Astrocyte (in vitro differentiated cells and primary cell): ENCODE measurements around the gene ZNF112. TPM values are rescaled to one million over a fixed set of nuclear protein-coding genes. Genes with fewer than 3 reads are reported as not detected.

ENCODE experiments used
- DNase-seq: peaks from one replicate; pipeline ENCODE4 v3.0.0-alpha.2; 2010; ENCODE audit warnings: low read depth
- FAIRE-seq: peaks from 2 replicates; lab custom pipeline; 2011; peaks lifted over from hg19 to GRCh38; lab: Jason Lieb, UNC
- H2AFZ ChIP-seq: 2 replicates; pipeline ENCODE4 v1.6.0; 2012; ENCODE audit warnings: low read depth, low read length, inconsistent platforms
- H3K27ac ChIP-seq: 2 replicates; pipeline ENCODE4 v1.5.1; 2011; ENCODE audit warnings: low read depth, low read length, inconsistent platforms
- H3K27me3 ChIP-seq: 2 replicates; pipeline ENCODE4 v1.6.0; 2011; ENCODE audit warnings: low read length, inconsistent platforms; ENCODE audit not compliant: insufficient read depth
- H3K36me3 ChIP-seq: 2 replicates; pipeline ENCODE4 v1.5.1; 2011; ENCODE audit warnings: low read length, inconsistent platforms; ENCODE audit not compliant: insufficient read depth
- H3K4me1 ChIP-seq: 2 replicates; pipeline ENCODE4 v1.5.1; 2011; ENCODE audit warnings: low read length, inconsistent platforms; ENCODE audit not compliant: insufficient read depth
- H3K4me2 ChIP-seq: 2 replicates; pipeline ENCODE4 v1.6.0; 2012; ENCODE audit warnings: low read length, inconsistent platforms
- H3K4me3 ChIP-seq: 2 replicates; pipeline ENCODE4 v1.5.1; 2011; ENCODE audit warnings: low read depth, mild to moderate bottlenecking, low read length, inconsistent platforms; ENCODE audit not compliant: insufficient read depth
- H3K79me2 ChIP-seq: 2 replicates; pipeline ENCODE4 v1.6.0; 2012; ENCODE audit warnings: mild to moderate bottlenecking, low read length, inconsistent platforms; ENCODE audit not compliant: insufficient read depth
- H3K9ac ChIP-seq: 2 replicates; pipeline ENCODE4 v1.6.0; 2012; ENCODE audit warnings: mild to moderate bottlenecking, low read length, inconsistent platforms
- H3K9me3 ChIP-seq: 2 replicates; pipeline ENCODE4 v1.5.1; 2012; ENCODE audit warnings: low read depth, mild to moderate bottlenecking, low read length, inconsistent platforms; ENCODE audit not compliant: insufficient read depth
- H4K20me1 ChIP-seq: 2 replicates; pipeline ENCODE4 v1.6.0; 2012; ENCODE audit warnings: low read length, inconsistent platforms; ENCODE audit not compliant: insufficient read depth
- H3K27ac Mint-ChIP-seq: one replicate; pipeline ENCODE4 v1.8.0; 2021; ENCODE audit warnings: mild to moderate bottlenecking, mixed read lengths; ENCODE audit not compliant: unreplicated experiment
- H3K27me3 Mint-ChIP-seq: one replicate; pipeline ENCODE4 v1.8.0; 2021; ENCODE audit warnings: low read depth, mixed read lengths; ENCODE audit not compliant: unreplicated experiment
- H3K36me3 Mint-ChIP-seq: one replicate; pipeline ENCODE4 v1.8.0; 2021; ENCODE audit warnings: low read depth, mixed read lengths; ENCODE audit not compliant: unreplicated experiment
- H3K4me1 Mint-ChIP-seq: one replicate; pipeline ENCODE4 v1.8.0; 2021; ENCODE audit warnings: low read depth, mixed read lengths; ENCODE audit not compliant: unreplicated experiment
- H3K4me3 Mint-ChIP-seq: one replicate; pipeline ENCODE4 v1.8.0; 2021; ENCODE audit warnings: mild to moderate bottlenecking, moderate library complexity, mixed read lengths; ENCODE audit not compliant: unreplicated experiment
- H3K9me3 Mint-ChIP-seq: one replicate; pipeline ENCODE4 v1.8.0; 2021; ENCODE audit warnings: mild to moderate bottlenecking, mixed read lengths; ENCODE audit not compliant: unreplicated experiment
- EZH2 ChIP-seq: IDR thresholded peaks from 2 replicates; pipeline ENCODE4 v1.6.1; 2012; ENCODE audit warnings: mild to moderate bottlenecking, low read length, inconsistent platforms; ENCODE audit not compliant: insufficient read depth
- total RNA-seq: library from RNA; stranded (reverse); gene quantifications from 2 replicates; pipeline ENCODE4 v1.2.1, GENCODE V29; 2021
- TF ChIP-seq, protein P1 (sequence below): IDR thresholded peaks from 2 replicates; pipeline ENCODE4 v1.5.1; 2011; ENCODE audit warnings: low read depth, mild to moderate bottlenecking, inconsistent platforms, low read length, moderate library complexity; ENCODE audit not compliant: insufficient read depth

Gene ZNF112
- total RNA-seq, 1 donor from 2014 or later: 4.4 TPM

DNA sequence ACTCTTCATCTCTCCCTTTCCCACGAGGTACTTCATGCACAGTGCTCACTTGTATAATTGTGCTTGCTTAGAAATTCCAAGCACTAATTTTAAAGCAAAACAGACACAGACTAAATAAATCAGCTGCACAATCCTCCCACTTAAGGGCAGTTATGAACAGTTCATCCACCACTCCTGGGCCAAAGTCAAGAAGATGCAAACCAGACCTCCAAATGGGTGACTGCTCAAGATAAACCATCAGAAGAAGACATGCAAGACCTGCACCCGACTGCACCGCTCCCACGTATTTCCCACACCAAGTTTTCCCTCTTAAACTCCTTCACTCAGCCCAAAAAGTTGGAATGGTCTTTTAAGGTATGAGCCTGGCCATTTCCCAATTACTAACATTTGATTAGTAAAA, 71.5 kb downstream of the ZNF112 start:
- TF ChIP-seq EZH2: no peak
- TF ChIP-seq, protein P1, sequence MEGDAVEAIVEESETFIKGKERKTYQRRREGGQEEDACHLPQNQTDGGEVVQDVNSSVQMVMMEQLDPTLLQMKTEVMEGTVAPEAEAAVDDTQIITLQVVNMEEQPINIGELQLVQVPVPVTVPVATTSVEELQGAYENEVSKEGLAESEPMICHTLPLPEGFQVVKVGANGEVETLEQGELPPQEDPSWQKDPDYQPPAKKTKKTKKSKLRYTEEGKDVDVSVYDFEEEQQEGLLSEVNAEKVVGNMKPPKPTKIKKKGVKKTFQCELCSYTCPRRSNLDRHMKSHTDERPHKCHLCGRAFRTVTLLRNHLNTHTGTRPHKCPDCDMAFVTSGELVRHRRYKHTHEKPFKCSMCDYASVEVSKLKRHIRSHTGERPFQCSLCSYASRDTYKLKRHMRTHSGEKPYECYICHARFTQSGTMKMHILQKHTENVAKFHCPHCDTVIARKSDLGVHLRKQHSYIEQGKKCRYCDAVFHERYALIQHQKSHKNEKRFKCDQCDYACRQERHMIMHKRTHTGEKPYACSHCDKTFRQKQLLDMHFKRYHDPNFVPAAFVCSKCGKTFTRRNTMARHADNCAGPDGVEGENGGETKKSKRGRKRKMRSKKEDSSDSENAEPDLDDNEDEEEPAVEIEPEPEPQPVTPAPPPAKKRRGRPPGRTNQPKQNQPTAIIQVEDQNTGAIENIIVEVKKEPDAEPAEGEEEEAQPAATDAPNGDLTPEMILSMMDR: no peak
- peaks cover 9% of the 10 kb centered on the region for H3K36me3 ChIP-seq
- no peaks in the 10 kb centered on the region for H4K20me1 ChIP-seq
- no peaks in the 10 kb centered on the region for H3K27me3 ChIP-seq
- Mint-ChIP-seq H3K27ac (no peak overlapping the region), H3K27me3 (no peaks in the 10 kb centered on the region), H3K4me3 (no peak overlapping the region), H3K36me3 (peaks cover 24% of the 10 kb centered on the region), H3K4me1 (peaks cover 2% of the 10 kb centered on the region), H3K9me3 (peaks cover 7% of the 10 kb centered on the region)
- H3K9ac ChIP-seq: no peak overlapping the region
- H3K27ac ChIP-seq: no peak overlapping the region
- H3K79me2 ChIP-seq: no peaks in the 10 kb centered on the region
- H3K4me3 ChIP-seq: no peak overlapping the region
- no peak overlapping the region for H3K4me2 ChIP-seq
- FAIRE-seq (no peak), DNase-seq (no peak)
- peaks cover 18% of the 10 kb centered on the region for H3K9me3 ChIP-seq
- H3K4me1 ChIP-seq: no peaks in the 10 kb centered on the region
- no peak overlapping the region for H2AFZ ChIP-seq

DNA sequence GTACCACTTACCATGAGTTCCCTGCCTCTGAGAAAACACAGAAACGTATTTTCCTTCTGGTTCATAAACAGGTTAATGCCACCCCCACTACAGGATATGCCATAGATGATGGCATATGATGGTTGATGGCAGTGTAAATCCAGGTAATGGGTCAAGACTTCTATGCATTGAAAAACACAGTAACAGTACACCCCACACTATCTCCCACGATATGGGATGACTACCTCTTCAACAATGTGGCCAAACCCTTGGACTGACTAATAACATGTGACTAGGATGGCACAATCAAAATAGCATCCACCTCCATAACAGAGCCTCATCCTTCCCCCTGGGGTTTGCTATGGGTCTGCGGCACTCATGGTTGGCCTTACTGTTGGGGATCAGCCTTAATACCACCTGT, 73.6 kb downstream of the ZNF112 start:
- no peaks in the 10 kb centered on the region for H3K27me3 Mint-ChIP-seq
- TF ChIP-seq, protein P1: no peak
- no peak for TF ChIP-seq EZH2

DNA sequence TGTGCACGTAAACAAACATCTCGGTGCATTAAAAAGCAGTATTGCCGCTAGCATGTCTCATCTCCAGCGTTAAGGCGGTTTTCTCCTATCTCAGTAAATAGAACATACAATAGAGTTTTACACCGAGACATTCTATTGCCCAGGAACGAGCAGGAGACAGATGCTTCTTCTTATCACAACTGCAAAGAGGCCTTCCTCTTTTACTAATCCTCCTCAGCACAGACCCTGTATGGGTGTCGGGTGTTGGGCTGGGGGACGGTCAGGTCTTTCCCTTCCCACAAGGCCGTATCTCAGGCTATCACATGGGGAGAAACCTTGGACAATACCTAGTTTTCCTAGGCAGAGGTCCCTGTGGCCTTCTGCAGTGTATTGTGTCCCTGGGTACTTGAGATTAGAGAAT, 75.6 kb downstream of the ZNF112 start:
- Histone ChIP-seq H3K9ac (no peak overlapping the region), H2AFZ (no peak overlapping the region), H3K79me2 (no peaks in the 10 kb centered on the region), H3K4me1 (no peaks in the 10 kb centered on the region), H3K4me3 (no peak overlapping the region), H3K36me3 (no peaks in the 10 kb centered on the region), H3K4me2 (no peak overlapping the region), H3K9me3 (peaks cover 2% of the 10 kb centered on the region), H3K27me3 (no peaks in the 10 kb centered on the region), H4K20me1 (no peaks in the 10 kb centered on the region), H3K27ac (no peak overlapping the region)
- Mint-ChIP-seq H3K9me3 (no peaks in the 10 kb centered on the region), H3K4me3 (no peak overlapping the region), H3K4me1 (peaks cover 6% of the 10 kb centered on the region), H3K36me3 (peaks cover 7% of the 10 kb centered on the region), H3K27ac (no peak overlapping the region), H3K27me3 (no peaks in the 10 kb centered on the region)
- DNase-seq: no peak
- FAIRE-seq: no peak
- TF ChIP-seq, protein P1: no peak
- TF ChIP-seq EZH2: no peak

More for the DNA sequence above, 73.6 kb downstream of the ZNF112 start:
- peaks cover 4% of the 10 kb centered on the region for H3K4me1 Mint-ChIP-seq
- Histone ChIP-seq H3K4me1 (no peaks in the 10 kb centered on the region), H3K27ac (no peak overlapping the region), H3K4me3 (no peak overlapping the region), H3K9me3 (peaks cover 12% of the 10 kb centered on the region), H4K20me1 (no peaks in the 10 kb centered on the region), H3K27me3 (no peaks in the 10 kb centered on the region), H2AFZ (no peak overlapping the region), H3K79me2 (no peaks in the 10 kb centered on the region), H3K9ac (no peak overlapping the region), H3K36me3 (peaks cover 6% of the 10 kb centered on the region), H3K4me2 (no peak overlapping the region)
- no peak overlapping the region for H3K27ac Mint-ChIP-seq
- peaks cover 12% of the 10 kb centered on the region for H3K36me3 Mint-ChIP-seq
- H3K4me3 Mint-ChIP-seq: no peak overlapping the region
- peaks cover 7% of the 10 kb centered on the region for H3K9me3 Mint-ChIP-seq
- FAIRE-seq: no peak
- DNase-seq: no peak
